Progenitor cell of endocrine pancreas (in vitro differentiated cells): ENCODE results near the gene HPCA. TPM values are rescaled to one million over a fixed set of nuclear protein-coding genes. Genes with fewer than 3 reads are reported as not detected.

Source experiments
- DNase-seq: peaks from one replicate; pipeline ENCODE4 v3.0.0; 2021; ENCODE audit warnings: low spot score; ENCODE audit not compliant: unreplicated experiment
- H3K27ac Mint-ChIP-seq: 2 replicates; pipeline ENCODE4 v1.8.0; 2021; ENCODE audit warnings: mild to moderate bottlenecking, moderate library complexity, mixed read lengths
- H3K27me3 Mint-ChIP-seq: 2 replicates; pipeline ENCODE4 v1.8.0; 2021; ENCODE audit warnings: mixed read lengths
- H3K36me3 Mint-ChIP-seq: 2 replicates; pipeline ENCODE4 v1.8.0; 2022; ENCODE audit warnings: mixed read lengths; ENCODE audit not compliant: insufficient read depth
- H3K4me1 Mint-ChIP-seq: 2 replicates; pipeline ENCODE4 v1.8.0; 2021; ENCODE audit warnings: low read depth, mixed read lengths
- H3K4me3 Mint-ChIP-seq: 2 replicates; pipeline ENCODE4 v1.8.0; 2021; ENCODE audit warnings: low read depth, mild to moderate bottlenecking, moderate library complexity, mixed read lengths
- H3K9me3 Mint-ChIP-seq: 2 replicates; pipeline ENCODE4 v1.8.0; 2021; ENCODE audit warnings: low read depth, mixed read lengths
- CTCF ChIP-seq: fragments of 200-600 bp; sonication (generic); IDR thresholded peaks from one replicate; pipeline ENCODE4 v1.5.0; 2021; ENCODE audit warnings: antibody characterized with exemption, mild to moderate bottlenecking; ENCODE audit not compliant: unreplicated experiment
- total RNA-seq: library from RNA; stranded (reverse); gene quantifications from 2 replicates; pipeline ENCODE4 v1.2.1, GENCODE V29; 2021

Gene HPCA
- total RNA-seq, 1 donor from 2014 or later, result 0.96 TPM

DNA sequence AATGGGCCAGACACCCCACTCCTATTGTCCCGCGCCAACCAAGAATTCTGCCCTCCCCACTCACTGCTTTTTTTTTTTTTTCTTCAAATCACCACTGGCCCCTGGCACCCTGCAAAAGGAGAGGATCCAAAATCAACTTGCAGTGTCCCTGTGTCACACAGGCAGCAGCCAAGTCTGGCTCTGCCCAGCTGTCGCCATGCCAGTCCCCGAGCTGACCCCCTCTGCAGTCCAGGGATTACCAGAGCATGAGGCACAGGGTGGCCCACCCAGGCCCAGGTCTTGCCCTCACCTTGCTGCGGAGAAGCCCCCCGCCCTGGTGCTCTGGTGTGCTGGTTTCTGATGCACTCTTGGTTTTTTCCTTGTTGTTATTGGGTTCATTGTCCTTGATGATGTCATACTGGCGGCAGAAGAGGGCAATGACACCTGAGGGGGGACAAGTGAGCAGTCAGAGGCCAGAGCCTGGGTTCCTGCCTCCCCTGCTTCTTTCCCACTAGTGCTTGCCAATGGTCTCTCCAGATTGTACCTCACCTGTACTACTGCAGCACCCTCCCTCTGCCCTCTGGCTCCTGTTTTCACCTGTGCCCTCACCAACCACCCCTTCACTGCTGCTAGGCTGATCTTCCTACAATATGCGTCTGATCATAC, 21.8 kb upstream of the HPCA start:
- peaks cover 19% of the 10 kb centered on the region for H3K27me3 Mint-ChIP-seq
- DNase-seq, result no peak
- peaks cover 13% of the 10 kb centered on the region for H3K36me3 Mint-ChIP-seq
- peaks cover 2% of the 10 kb centered on the region for H3K4me1 Mint-ChIP-seq
- H3K9me3 Mint-ChIP-seq, result no peaks in the 10 kb centered on the region
- TF ChIP-seq CTCF, result no peak
- H3K4me3 Mint-ChIP-seq, result no peak overlapping the region
- no peak overlapping the region for H3K27ac Mint-ChIP-seq

DNA sequence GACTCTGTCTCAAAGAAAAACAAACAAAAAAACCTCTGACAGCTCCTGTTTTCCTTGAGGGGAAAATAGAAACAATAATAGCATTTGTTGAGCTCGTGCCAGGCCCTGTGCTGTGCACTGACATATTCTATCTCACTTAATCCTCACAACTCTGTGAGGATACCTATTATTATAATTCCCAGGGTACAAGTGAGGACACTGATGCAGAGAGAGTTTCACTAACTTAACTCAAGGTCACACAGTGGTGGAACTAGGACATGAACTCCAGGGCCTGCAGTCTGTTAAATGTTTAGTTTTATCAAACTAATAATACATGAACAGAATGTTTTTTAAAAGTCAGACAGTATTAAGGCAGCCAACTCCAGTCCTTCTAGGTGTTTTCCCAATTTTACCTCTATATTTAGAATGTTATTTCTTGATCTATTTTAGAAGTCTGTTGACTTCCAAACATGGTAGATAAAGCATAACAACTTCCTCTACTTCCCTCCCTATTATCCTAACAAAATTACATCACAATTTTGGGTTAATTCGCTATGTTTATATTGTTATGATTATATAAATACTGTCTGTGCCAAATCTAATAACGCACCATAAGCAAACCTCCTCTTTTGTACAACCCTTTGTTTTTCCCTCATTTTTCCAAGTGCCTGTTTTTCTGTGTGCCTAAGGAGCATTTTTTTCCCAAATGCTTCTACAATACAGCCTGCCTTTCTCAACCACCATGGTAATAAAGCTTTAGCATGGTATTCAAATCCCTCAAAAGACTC, 20.5 kb upstream of the HPCA start:
- Mint-ChIP-seq H3K4me1 (peaks cover 8% of the 10 kb centered on the region), H3K9me3 (no peaks in the 10 kb centered on the region), H3K27me3 (peaks cover 27% of the 10 kb centered on the region), H3K36me3 (peaks cover 13% of the 10 kb centered on the region), H3K4me3 (no peak overlapping the region), H3K27ac (no peak overlapping the region)
- DNase-seq, result no peak
- no peak for TF ChIP-seq CTCF

GRCh38 chr1:32867151-32867550, 19.1 kb upstream of the HPCA start:
- Mint-ChIP-seq H3K4me1 (peaks cover 11% of the 10 kb centered on the region), H3K36me3 (peaks cover 10% of the 10 kb centered on the region), H3K9me3 (no peaks in the 10 kb centered on the region), H3K27me3 (peaks cover 39% of the 10 kb centered on the region), H3K4me3 (no peak overlapping the region), H3K27ac (no peak overlapping the region)
- DNase-seq, result no peak
- no peak for TF ChIP-seq CTCF

DNA sequence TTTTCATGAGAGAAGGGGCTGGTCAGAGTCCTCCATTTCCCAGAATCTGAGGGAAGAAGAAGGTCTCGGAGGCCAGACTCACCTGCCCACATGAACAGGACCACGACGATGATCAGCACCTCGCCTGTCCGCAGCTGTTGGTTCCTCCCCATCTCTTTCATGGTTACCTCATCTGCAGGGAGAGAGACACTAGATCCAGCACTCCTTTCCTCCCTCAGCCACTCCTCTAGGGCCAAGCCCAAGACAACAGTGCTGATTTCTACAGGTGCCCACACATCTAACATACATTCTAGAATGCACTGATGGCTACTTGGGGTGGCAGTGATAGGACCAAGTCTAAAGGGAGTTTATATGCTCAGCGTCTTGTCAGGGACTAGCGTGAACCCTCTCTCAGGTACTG, 18.6 kb upstream of the HPCA start:
- H3K4me3 Mint-ChIP-seq, result no peak overlapping the region
- H3K27me3 Mint-ChIP-seq, result peaks cover 41% of the 10 kb centered on the region
- H3K4me1 Mint-ChIP-seq, result peaks cover 11% of the 10 kb centered on the region
- no peak for DNase-seq
- H3K27ac Mint-ChIP-seq, result no peak overlapping the region
- H3K36me3 Mint-ChIP-seq, result peaks cover 7% of the 10 kb centered on the region
- no peaks in the 10 kb centered on the region for H3K9me3 Mint-ChIP-seq
- no peak for TF ChIP-seq CTCF

GRCh38 chr1:32868085-32868484, 18.2 kb upstream of the HPCA start:
- Mint-ChIP-seq H3K27ac (no peak overlapping the region), H3K9me3 (no peaks in the 10 kb centered on the region), H3K4me3 (no peak overlapping the region), H3K36me3 (peaks cover 4% of the 10 kb centered on the region), H3K4me1 (peaks cover 12% of the 10 kb centered on the region), H3K27me3 (peaks cover 43% of the 10 kb centered on the region)
- TF ChIP-seq CTCF, result no peak
- no peak for DNase-seq
